ENCODE data around the gene KDM2A. TPM values are rescaled to one million over a fixed set of nuclear protein-coding genes. Genes with fewer than 3 reads are reported as not detected.

KDM2A gene
- 18.2 and 27.9 TPM in 2 replicates for total RNA-seq (2014; rRNA removed; shearing (Covaris generic))

DNA sequence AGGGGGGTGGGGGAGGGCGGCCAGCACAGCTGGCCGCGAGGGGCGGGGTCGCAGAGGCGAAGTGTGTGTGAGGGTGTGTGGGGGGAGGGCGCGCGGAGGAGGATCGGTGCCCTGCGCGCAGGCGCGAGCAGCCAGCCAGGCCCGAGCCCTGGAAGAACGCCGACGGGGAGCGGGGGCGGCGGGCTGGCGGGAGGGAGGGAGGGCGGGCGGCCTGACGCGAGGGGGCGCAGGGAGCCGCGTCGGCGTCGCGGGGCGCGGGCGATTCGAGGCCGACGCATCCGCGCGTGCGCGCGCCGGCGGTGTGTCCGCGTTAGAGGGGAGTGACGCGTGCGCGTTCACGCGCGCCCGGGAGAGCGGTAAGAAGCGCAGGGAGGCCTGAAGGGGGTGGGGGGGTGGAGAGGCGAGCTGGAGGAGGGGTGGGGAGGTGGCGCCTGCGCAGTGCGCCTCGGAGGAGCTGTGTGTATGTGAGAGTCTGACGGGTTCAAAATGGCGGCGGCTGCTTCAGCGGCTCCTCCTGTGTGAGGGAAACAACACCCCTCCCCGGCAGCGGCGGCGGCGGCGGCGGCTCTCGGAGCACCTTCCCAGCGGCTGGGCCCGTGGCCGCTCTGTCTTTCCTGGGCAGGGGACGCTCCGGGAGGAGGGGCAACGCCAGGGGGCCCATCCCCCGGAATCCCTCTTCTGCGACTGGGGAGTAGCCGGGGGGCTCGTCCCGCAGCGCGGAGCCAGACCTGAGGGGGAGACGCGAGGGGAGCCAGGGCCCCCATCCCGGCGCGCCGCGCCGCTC is at the start of gene KDM2A:
KDM2A (plus strand) TSS at position 463 of the 784 bp plus-strand sequence. CDS start 2,054 bp downstream, outside the sequence.
- peak; percentile 92 for DNase-seq (ENCODE audit: low spot score)

DNA sequence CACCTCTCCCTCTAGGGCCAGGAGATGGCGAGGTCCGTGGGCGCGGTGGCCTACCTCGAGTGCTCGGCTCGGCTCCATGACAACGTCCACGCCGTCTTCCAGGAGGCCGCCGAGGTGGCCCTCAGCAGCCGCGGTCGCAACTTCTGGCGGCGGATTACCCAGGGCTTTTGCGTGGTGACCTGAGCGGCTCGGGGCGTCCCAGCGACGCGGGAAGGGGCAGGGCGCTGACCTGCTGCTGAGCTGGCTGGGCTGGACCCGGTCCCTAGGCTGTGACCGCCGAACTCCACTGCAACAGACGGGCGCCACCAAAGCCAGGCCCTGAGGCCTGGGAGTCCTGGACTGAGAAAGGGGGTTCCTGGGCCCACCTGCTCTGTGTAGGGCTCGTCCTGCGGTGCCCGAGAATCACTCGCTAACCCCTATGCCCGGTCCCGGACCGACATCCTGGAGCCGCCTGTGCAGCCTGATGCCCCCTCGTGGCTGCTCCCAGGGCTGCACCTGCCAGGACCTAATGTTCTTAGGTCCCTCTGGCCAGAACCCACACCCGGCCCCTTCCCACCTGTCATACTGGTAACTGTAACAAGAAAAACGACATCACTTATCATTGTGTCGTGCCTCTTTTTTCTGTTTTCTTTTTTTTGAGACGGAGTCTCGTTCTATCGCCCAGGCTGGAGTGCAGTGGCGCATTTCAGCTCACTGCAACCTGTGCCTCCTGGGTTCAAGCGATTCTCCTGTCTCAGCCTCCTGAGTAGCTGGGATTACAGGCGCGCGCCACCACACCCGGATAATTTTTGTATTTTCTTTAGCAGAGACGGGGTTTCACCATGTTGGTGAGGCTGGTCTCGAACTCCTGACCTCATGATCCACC is 47.4 kb upstream of the KDM2A start:
- no peak for DNase-seq (ENCODE audit: low spot score)

DNA sequence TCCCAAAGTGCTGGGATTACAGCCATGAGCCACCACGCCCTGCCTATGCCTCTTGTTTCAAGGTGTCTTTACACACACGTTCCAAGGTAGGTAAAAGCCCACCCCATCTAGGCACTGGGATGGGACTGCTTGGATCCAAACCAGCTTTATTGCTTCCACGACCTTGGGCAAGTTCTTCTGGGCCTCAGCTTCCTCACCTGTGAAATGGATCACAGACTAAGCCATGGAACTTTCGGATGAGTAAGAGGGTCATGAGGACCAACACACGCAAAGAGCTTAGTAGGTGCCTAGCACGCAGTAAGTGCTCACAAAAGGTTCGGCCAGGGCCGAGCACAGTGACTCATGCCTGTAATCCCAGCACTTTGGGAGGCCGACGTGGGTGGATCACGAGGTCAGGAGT is 46.8 kb upstream of the KDM2A start:
- no peak for DNase-seq (ENCODE audit: low spot score)

DNA sequence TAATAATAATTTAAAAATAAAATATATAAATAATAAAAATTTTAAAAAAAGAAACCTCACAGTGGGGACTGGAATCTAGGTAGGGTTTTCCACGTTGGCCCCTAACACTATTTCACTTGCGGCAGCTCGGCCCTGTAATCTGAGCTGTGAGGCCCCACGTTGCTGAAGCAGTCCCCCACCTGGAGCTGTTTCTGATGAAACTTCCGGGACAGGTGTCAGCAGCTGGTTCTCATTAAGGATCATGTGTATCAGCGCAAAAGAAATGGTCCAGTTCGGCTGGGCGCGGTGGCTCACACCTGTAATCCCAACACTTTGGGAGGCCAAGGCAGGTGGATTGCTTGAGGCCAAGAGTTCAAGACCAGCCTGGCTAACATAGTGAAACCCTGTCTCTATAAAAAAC is 45.2 kb upstream of the KDM2A start:
- no peak for DNase-seq (ENCODE audit: low spot score)

DNA sequence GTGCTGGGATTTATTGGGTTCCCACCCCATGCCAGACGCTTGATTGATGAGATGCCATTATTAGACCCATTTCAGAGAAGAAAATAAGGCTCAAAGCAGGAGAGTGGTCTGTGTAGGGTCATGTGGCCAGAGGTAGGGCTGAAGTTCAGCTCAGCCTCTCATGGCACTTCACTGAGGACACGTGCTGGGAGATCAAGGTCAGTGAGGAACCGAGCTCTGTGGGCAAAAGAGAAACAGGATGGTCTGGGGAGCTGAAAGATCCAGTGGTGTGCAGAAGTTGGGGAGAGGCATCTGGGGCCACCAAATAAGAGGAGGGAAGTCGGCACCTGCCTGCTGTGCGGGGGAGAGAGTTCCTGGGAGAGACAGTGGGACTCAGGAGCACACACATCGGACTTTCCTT is 42.9 kb upstream of the KDM2A start:
- DNase-seq (ENCODE audit: low spot score) = no peak

DNA sequence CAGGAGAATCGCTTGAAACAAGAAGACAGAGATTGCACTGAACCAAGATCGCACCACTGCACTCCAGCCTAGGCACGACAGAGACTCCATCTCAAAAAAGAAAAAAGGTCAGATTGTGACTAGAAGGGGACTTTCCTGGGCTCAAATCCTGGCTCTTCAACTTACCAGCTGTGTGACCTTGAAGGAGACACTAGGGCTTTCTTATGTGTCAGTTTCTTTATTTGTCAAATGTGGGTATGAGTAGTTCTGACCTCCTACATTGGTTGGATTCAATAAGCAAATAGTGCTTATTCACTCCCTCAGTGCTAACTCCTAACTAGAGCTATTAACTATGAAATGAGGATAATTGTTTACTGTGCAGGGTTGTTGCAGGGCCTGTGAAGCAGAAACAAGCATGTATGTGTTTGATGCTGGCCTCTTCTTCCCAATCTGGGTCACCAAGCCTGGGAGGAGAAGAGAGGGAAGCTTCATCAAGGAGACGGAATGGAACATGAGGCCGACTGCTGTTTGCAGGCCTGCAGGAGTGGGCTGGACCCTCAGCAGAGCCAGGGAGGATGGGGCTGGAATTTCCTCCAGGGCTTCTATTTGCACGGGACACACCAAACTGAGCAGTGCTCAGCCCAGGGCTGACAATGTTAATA is 39.9 kb upstream of the KDM2A start:
- DNase-seq (ENCODE audit: low spot score) = no peak

DNA sequence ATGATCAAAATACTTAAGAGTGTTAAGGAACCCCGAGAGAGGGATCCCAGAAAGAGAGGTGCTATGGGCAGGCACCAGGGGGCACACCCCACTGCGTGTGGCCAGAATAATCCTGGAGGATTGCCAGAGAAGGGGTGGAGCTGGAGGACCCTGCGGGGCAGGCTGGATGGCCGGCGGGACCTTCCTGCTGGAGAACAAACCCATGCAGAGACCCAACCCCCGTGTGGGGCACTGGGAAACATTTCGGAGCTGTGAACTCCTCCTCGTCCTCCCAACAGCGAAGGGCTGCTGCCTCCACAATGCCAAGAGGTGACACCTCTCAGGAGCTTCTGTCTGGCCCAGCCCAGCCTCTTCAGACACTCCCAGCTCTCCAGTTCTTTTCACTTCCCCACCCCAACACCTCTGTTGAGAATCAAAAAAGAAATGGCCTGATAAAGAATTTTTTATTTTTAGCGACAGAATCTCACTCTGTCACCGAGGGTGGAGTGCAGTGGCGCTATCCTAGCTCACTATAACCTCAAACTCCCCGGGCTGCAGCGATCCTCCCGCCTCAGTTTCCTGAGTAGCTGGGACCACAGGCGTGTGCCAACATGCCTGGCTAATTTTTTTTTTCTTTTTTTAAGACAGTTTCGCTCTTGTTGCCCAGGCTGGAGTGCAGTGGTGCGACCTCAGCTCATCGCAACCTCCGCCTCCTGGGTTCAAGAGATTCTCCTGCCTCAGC is 36.8 kb upstream of the KDM2A start:
- no peak for DNase-seq (ENCODE audit: low spot score)

DNA sequence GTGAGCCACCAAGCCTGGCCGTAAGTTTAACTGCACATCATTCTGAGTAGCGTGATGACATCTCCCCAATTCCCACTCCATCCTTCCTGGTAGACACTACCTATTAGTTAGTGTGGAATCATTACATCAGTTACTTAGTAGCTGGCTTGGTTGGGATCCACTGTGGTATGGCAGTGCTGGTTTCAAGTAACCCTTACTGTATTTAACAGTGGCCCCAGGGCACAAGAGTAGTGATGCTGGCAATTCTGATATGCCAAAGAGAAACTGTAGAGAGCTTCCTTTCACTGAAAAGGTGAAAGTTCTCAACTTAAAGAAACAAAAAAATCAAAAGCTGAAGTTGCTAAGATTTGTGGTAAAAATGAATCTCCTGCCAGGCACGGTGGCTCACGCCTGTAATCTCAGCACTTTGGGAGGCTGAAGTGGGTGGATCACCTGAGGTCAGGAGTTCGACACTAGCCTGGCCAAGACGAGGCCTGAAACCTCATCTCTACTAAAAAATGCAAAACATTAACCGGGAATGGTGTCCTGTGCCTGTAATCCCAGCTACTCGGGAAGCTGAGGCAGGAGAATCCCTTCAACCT is 35.2 kb upstream of the KDM2A start:
- DNase-seq (ENCODE audit: low spot score) = no peak

DNA sequence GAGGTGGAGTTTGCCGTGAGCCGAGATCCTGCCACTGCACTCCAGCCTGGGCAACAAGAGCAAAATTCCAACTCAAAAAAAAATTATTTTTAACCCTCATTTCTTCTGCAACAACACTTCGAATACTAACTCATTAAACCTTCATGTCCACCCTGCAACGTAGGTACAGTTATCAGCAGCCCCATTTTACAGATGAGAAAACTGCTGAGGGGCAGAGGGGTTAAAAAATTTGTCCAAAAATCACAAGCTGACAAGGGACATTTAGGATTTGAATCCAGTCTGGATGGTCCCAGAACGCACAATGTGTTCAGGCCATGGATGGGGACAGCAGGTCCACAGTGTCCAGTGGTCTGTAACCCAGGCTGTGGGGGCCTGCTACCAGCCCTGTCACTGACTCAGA is 33.4 kb upstream of the KDM2A start:
- DNase-seq (ENCODE audit: low spot score) = no peak

DNA sequence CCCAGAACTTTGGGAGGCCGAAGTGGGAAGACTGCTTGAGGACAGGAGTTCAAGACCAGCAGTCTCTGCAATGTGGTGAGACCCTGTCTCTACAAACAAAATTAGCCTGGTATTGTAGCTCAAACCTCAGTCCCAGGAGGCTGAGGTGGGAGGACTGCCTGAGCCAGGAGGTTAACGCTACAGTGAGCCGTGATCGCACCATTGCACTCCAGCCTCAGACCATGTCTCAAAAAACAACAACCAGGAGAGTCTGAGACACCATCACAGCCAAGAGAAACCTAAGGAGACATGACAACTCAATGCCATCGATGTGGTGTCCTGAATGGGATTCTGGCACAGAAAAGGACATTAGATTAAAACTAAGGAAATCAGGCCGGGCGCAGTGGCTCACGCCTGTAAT is 28.3 kb upstream of the KDM2A start:
- no peak for DNase-seq (ENCODE audit: low spot score)

DNA sequence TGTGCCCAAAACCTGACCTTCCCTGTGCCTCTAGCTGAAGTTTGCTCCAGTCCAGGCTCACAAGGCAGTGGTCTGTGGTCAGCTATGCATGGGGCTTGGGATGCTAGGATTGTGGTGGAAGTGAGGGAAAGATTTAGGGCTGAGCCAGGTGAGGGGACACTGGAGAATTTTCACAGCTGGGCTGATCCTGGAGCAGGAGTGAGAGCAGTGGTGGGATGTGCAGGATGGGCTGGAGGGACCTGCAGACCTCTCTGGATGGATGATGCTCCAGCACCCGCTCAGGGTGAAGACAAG is 23.9 kb upstream of the KDM2A start:
- DNase-seq (ENCODE audit: low spot score) = no peak

DNA sequence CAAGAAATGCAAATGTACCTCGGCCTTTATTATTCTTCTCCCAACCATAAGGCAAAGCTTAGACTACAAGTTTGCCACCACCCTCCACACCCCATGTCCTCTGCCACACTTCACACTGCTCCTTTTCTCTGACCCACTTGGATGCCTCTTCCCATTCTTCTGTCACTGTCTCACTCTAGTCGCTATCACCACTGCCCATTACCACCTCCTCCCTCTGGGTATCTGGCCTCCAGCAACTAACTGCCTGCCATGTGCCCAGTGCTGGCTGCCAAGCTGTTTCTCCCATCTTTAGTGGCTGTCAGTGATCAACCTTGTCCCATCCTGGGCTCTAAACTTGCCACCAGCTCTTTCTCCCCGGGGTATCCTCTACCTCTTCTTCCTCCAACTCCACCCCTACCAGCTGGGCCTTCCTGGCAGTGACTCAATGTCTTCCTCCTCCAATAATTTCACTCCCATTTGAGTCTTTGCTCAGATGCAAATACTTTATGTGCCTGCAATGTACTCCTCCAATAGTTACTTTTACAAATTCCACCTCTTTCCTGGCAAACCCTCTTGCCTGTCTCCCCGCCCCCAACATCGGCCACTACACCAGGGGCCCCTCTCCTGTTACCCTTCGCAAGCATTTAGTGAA is 20.1 kb upstream of the KDM2A start:
- DNase-seq (ENCODE audit: low spot score) = no peak

DNA sequence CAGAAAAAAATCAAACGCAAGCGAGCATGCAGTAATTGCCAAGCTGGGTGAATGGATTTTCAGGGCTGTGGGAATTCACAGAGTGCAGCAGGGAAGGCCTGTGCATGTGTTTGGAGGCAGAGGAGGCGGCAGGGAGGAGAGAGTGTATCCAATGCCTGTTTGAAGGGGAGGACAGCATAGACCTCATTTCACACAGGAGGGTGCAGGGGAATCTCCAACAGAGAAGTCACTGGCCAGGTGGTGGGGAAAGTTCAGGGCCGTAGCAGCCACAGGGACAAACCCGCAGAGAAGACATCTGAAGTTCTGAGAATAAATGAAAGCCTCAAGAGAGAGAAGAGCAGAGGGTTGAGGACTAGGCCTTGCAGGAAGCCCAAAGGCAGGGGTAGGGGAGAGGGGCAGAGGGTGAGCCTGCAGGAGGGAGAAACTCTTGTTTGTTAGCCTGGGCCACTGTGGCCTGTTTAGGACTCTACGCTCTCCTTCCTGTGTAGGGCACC is 19.2 kb upstream of the KDM2A start:
- DNase-seq (ENCODE audit: low spot score) = no peak

DNA sequence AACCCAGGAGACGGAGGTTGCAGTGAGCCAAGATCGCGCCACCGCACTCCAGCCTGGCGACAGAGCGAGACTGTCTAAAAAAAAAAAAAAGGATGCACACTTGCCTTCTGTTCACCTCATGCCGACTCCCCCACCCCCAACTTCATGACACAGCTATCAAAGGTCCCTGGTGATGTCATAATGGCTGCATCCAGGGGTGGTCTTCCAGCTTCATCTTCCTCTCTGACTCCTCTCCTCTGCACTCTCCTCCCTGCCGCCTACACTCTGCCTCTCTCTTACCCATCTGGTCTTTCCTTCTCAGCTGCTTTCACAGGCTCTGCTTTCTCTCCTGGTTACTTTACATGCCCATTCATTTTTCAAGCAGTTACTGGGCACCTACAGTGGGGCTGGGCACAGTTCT is 16.4 kb upstream of the KDM2A start:
- no peak for DNase-seq (ENCODE audit: low spot score)

DNA sequence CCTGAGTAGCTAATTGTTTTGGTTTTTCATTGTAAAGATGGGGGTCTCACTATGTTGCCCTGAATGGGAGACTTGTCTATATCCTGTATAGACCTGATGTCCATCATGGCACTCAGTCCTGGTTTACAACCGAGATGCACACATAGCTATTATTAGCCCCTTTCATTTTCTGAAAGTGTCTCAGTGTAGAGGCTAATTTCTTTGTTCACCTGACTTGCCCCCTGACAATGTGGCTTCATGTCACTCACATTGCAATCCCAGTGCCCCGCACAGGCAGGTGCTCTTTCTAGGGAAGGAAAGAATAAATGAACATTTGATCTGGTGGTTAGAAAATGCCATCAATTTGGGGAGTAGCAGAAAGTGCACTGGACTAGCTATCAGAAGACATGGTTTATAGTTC is 13.1 kb upstream of the KDM2A start:
- DNase-seq (ENCODE audit: low spot score) = no peak

DNA sequence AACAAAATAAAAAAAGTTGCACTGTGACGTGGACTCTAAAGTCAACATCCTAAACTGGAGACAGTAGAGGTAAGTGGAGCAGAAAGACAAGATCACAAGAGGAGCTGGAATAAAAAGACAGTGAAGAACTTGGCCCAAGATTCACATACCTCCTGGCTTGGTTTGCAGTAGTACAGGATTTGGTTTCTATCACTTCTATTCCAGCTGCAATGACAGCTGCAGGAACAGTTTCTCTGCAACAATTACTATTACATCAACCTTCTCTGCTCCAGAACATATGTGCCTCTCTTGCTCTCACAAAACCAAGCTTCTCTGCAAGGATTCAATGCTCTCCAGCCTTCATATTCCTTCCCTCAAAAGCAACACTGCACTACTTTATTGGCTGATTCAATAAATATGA is 7.8 kb upstream of the KDM2A start:
- no peak for DNase-seq (ENCODE audit: low spot score)

DNA sequence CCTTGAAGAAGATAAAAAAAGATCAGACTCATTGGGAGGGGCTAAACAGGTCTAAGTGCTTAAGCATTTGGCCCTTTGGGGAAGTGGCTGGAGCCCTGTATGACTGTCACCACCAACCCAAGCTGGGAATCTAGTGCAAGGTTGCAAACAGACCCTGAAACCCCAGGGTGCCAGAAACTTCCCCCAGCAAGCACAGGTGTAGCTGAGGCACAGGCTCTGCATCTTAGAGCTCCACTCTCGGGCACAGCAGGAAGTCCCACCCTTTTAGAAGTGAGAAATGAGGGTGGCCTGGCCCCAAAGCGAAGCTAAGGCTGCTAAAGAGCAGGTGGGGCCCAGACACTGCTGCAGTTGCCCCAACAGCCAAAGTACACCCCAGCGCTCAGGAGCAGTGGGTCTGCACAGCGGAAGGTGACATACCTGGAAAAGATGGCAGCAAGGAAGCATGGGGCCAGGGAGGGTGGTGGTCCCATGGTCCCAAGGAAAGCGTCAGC is 5.8 kb upstream of the KDM2A start:
- DNase-seq (ENCODE audit: low spot score) = no peak

DNA sequence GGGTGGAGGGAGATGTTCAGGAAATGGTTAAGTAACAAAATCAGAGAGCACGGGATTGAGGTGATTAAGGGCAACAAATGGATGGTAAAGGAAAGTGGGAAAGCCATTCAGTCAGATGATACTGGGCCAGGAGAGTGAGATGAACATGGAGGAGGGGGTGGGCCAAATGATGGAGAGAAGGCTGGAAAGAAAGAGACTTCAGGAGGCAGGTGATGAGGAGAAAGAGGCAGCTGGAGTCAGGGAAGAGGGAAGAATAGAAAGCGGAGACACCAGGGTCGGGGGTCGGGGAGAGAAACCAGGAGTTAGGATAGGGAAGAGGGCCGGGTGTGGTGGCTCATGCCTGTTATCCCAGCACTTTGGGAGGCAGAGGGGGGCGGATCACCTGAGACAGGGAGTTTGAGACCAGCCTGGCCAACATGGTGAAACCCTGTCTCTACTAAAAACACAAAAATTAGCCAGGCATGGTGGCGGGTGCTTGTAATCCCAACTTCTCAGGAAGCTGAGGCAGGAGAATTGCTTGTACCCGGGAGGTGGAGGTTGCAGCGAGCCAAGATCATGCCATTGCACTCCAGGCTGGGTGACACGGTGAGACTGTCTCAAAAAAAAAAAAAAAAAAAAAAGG is 4.7 kb upstream of the KDM2A start:
- DNase-seq (ENCODE audit: low spot score) = no peak

DNA sequence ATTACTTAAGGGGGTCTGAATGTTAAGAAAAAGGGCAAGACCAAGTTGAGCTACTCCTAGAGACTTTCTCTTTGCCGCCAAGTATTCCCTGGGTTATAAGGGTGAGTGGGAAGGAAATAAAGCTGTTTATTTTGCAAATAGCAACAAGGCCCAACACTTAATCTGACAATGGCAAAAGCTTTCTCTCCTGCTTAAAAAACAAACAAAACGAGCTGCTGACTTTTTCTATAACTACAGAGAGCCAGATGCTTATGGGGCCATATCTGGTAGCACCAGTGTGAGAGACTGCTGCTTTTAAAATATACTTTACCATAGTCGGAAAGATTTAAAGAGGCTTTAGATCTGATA is 2.3 kb upstream of the KDM2A start:
- no peak for DNase-seq (ENCODE audit: low spot score)

DNA sequence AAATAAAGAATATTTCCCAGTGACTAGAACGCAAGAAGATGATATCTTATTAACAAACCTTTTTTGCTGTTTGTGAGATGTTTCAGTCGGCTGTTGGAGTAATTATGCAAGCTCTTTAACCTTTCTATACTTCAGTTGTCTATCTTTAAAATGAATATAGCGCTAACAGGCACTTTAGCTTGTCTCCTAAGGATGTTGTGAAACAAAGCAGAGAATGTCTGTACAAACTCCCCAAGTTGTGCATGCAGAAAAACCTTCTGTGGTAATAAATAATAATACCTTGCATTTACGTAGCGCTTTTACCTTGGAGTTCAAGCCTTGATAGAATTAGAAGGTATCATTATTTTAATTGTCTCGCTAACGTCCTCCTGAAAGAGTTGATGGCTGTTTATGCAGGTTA is 1.9 kb upstream of the KDM2A start:
- no peak for DNase-seq (ENCODE audit: low spot score)
